Right hindlimb (tissue), 1 donor: ENCODE measurements around the gene CBARP.
"Not testable (repeated sequence)": the region's sequence is repeated elsewhere in the genome, so short reads cannot be mapped to it uniquely, and the experiment has no call there.

ENCODE experiments used
- DNase-seq: peaks from one replicate; pipeline ENCODE4 v3.0.0-alpha.2; 2018

The CBARP gene

GRCh38 chr19:1206150-1206863 lies 31.5 kb downstream of the CBARP start:
- DNase-seq = peak; percentile 25

- peak; percentile 99 for DNase-seq
These were observed 32.4 kb downstream of the CBARP start, which contains the start of gene STK11 for GRCh38 chr19:1205114-1206099. Gene STK11 (plus strand): TSS chr19:1205778. CDS start chr19:1206914, 1,136 bp downstream.

- DNase-seq = not testable (repeated sequence)
These were observed 37.2 kb downstream of the CBARP start for GRCh38 chr19:1200614-1201013.

- DNase-seq = no peak
These were observed 38.3 kb downstream of the CBARP start for GRCh38 chr19:1199531-1199930.

- DNase-seq = no peak
These were observed 48.4 kb downstream of the CBARP start for GRCh38 chr19:1189419-1189818.

- no peak for DNase-seq
These were observed 54.1 kb downstream of the CBARP start for GRCh38 chr19:1183543-1184172.

GRCh38 chr19:1182727-1183126 lies 55.1 kb downstream of the CBARP start:
- no peak for DNase-seq

- DNase-seq = no peak
These were observed 55.7 kb downstream of the CBARP start for GRCh38 chr19:1182068-1182467.

- DNase-seq = no peak
These were observed 56.2 kb downstream of the CBARP start for GRCh38 chr19:1181606-1182005.
